SH-SY5Y (cell line): Measurements from ENCODE around the gene GAS7.

ENCODE experiments used
- GATA2 ChIP-seq: IDR thresholded peaks from 2 replicates; pipeline ENCODE4 v1.6.1; 2011; ENCODE audit warnings: mild to moderate bottlenecking, low read depth, low read length
- GATA3 ChIP-seq: IDR thresholded peaks from 2 replicates; pipeline ENCODE4 v1.6.1; 2011; ENCODE audit warnings: low read depth, mild to moderate bottlenecking, low read length, moderate library complexity

DNA sequence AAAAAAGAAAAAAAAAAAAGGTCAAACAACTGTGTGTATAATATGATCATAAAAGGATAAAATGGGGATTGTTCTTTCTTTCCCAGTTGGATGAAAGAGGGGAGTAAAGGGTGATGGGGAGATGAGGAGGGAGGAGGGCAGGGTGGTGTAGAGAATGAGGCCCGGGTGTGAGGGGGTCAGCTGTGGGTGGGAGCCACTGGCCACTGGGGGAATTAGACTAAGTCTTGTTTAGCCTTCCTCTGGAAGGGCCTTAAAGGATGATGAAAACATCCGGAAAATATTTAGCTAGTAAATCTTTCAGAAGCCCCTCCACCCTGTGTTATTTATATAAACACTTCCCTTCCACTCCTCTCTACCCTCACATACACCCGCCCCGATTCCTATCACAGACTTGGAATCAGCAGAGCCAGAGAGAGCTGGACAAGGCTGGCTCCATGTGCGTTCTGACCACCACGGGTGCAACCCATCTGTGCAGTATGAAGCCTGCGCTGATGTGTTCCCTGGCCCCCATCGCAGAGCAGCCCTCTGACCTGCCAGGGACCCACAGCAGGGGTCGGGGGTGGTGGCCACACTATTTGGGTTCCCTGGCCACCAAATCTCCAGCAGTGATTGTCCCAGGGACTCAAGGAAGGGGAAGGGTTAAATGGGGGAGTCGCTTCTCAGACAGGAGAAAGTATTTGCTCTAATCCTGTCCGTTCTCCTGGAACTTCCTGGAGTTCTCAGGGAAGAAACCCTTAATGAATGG, 72.7 kb downstream of the GAS7 start:
- TF ChIP-seq GATA2, result no peak
- no peak for TF ChIP-seq GATA3
